Vagina (tissue), 2 donors: ENCODE results near the gene PTPRM. TPM values are rescaled to one million over a fixed set of nuclear protein-coding genes. Genes with fewer than 3 reads are reported as not detected.

Experiments used
- DNase-seq, 2 donors: peaks; one replicate each; pipeline ENCODE4 v3.0.0-alpha.2; 2017; ENCODE audit errors: extremely low spot score in 2 of 2
- H3K27ac ChIP-seq: fragments of 200-600 bp; sonication (generic); one replicate; pipeline ENCODE4 v1.5.1; 2019
- H3K27me3 ChIP-seq: fragments of 200-600 bp; sonication (generic); one replicate; pipeline ENCODE4 v1.5.1; 2019
- H3K36me3 ChIP-seq, 2 donors: fragments of 200-600 bp; sonication (generic); one replicate each; pipeline ENCODE4 v1.5.1; 2017 to 2019
- H3K4me1 ChIP-seq: fragments of 200-600 bp; sonication (generic); one replicate; pipeline ENCODE4 v1.5.1; 2019
- H3K4me3 ChIP-seq, 2 donors: fragments of 200-600 bp; sonication (generic); 1 replicate in 1 of 2; 2 replicates in 1 of 2; pipeline ENCODE4 v1.5.1; 2016 to 2019
- H3K9me3 ChIP-seq: fragments of 200-600 bp; sonication (generic); one replicate; pipeline ENCODE4 v1.5.1; 2019
- CTCF ChIP-seq, 3 experiments: fragments of 450-650 bp in 2 of 3; fragments of 200-600 bp in 1 of 3; sonication (generic) in 1 of 3; IDR thresholded peaks; one replicate each; pipeline ENCODE4 v1.5.1; 2017 to 2019; ENCODE audit warnings: antibody characterized with exemption in 3 of 3, mild to moderate bottlenecking in 2 of 3, moderate library complexity in 2 of 3
- POLR2A ChIP-seq, 2 donors: fragments of 450-650 bp; IDR thresholded peaks; one replicate each; pipeline ENCODE4 v1.6.1; 2017; ENCODE audit warnings: antibody characterized with exemption in 2 of 2, mild to moderate bottlenecking in 2 of 2, moderate library complexity in 2 of 2
- POLR2AphosphoS5 ChIP-seq, 2 donors: sonication (generic); formaldehyde crosslinking; IDR thresholded peaks; one replicate each; pipeline ENCODE4 v1.9.0; 2017; ENCODE audit warnings: antibody characterized with exemption in 2 of 2, mild to moderate bottlenecking in 2 of 2, low read depth in 1 of 2; ENCODE audit not compliant: insufficient read depth in 1 of 2
- intact Hi-C: fragments of 100-400 bp; cut with DNase I; formaldehyde crosslinking; loops from one replicate; pipeline ENCODE4 v1.15.1; 2023
- total RNA-seq: library from RNA; depleted of rRNA; stranded (reverse); fragments of >200 nt; gene quantifications from one replicate; pipeline ENCODE4 v1.2.3, GENCODE V29; 2016

PTPRM gene
- total RNA-seq, 1 donor from 2014 or later = 60.2 TPM

- intact Hi-C loops = no loop called here
- TF ChIP-seq POLR2A (IDR thresholded peaks at IDR 0.05) = no peak
- TF ChIP-seq POLR2AphosphoS5 (IDR thresholded peaks at IDR 0.05; ENCODE audit: insufficient read depth in 1 of 2, low read depth in 1 of 2) = no peak
- TF ChIP-seq CTCF (IDR thresholded peaks at IDR 0.05) = no peak
- Histone ChIP-seq H3K36me3 (no peaks in the 10 kb centered on the region), H3K27ac (no peak overlapping the region), H3K9me3 (no peaks in the 10 kb centered on the region), H3K4me3 (no peak overlapping the region), H3K27me3 (no peaks in the 10 kb centered on the region), H3K4me1 (peaks cover 7% of the 10 kb centered on the region)
- DNase-seq = no peak
Measured at GRCh38 chr18:8124232-8125146, 557.4 kb downstream of the PTPRM start.

- DNase-seq = no peak
- Histone ChIP-seq H3K27me3 (no peaks in the 10 kb centered on the region), H3K36me3 (no peaks in the 10 kb centered on the region), H3K4me3 (no peak overlapping the region), H3K9me3 (no peaks in the 10 kb centered on the region), H3K4me1 (peaks cover 2% of the 10 kb centered on the region), H3K27ac (no peak overlapping the region)
- intact Hi-C loops = no loop called here
- no peak for TF ChIP-seq POLR2AphosphoS5 (IDR thresholded peaks at IDR 0.05; ENCODE audit: insufficient read depth in 1 of 2, low read depth in 1 of 2)
- no peak for TF ChIP-seq POLR2A (IDR thresholded peaks at IDR 0.05)
- TF ChIP-seq CTCF (IDR thresholded peaks at IDR 0.05) = no peak
Measured at GRCh38 chr18:8130096-8130495, 563.0 kb downstream of the PTPRM start.

DNA sequence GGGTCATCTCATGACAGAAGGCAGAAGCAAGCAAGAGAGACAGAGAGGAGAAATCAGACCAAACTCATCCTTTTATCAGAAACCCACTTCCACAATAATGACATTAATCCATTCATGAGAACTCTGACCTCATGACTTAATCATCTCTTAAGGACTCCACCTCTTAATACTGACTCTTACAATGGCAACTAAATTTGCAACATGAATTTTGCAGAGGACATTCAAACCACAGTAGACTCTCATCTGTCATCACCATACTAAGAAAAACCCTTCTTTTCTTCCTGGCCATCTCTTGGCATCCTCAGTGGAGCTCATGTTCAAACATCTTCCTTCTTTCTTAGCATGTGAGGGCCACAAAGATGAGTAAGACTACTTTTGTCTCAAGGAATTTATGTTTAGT, 565.9 kb downstream of the PTPRM start:
- no peaks in the 10 kb centered on the region for H3K36me3 ChIP-seq
- intact Hi-C loops = no loop called here

GRCh38 chr18:8133888-8134287, 566.8 kb downstream of the PTPRM start:
- intact Hi-C loops = no loop called here
- Histone ChIP-seq H3K4me1 (no peaks in the 10 kb centered on the region), H3K27ac (no peak overlapping the region), H3K27me3 (no peaks in the 10 kb centered on the region), H3K36me3 (no peaks in the 10 kb centered on the region), H3K9me3 (no peaks in the 10 kb centered on the region), H3K4me3 (no peak overlapping the region)
- TF ChIP-seq POLR2AphosphoS5 (IDR thresholded peaks at IDR 0.05; ENCODE audit: insufficient read depth in 1 of 2, low read depth in 1 of 2) (no peak), CTCF (IDR thresholded peaks at IDR 0.05) (no peak), POLR2A (IDR thresholded peaks at IDR 0.05) (no peak)
- no peak for DNase-seq

More for the DNA sequence above, 565.9 kb downstream of the PTPRM start:
- Histone ChIP-seq H3K27me3 (no peaks in the 10 kb centered on the region), H3K4me3 (no peak overlapping the region), H3K9me3 (no peaks in the 10 kb centered on the region), H3K27ac (no peak overlapping the region), H3K4me1 (no peaks in the 10 kb centered on the region)
- TF ChIP-seq CTCF (IDR thresholded peaks at IDR 0.05) = no peak
- no peak for TF ChIP-seq POLR2A (IDR thresholded peaks at IDR 0.05)
- no peak for TF ChIP-seq POLR2AphosphoS5 (IDR thresholded peaks at IDR 0.05; ENCODE audit: insufficient read depth in 1 of 2, low read depth in 1 of 2)
- no peak for DNase-seq

GRCh38 chr18:8139127-8139527, 572.0 kb downstream of the PTPRM start:
- H3K36me3 ChIP-seq = no peaks in the 10 kb centered on the region
- no peak for TF ChIP-seq POLR2A (IDR thresholded peaks at IDR 0.05)
- TF ChIP-seq POLR2AphosphoS5 (IDR thresholded peaks at IDR 0.05; ENCODE audit: insufficient read depth in 1 of 2, low read depth in 1 of 2) = no peak
- no peak for TF ChIP-seq CTCF (IDR thresholded peaks at IDR 0.05)
- H3K27ac ChIP-seq = peak overlapping the region; percentile 71

More at GRCh38 chr18:8139127-8139527, 572.0 kb downstream of the PTPRM start:
- Histone ChIP-seq H3K9me3 (no peaks in the 10 kb centered on the region), H3K4me1 (peaks cover 13% of the 10 kb centered on the region), H3K4me3 (no peak overlapping the region), H3K27me3 (no peaks in the 10 kb centered on the region)
- no peak for DNase-seq
- intact Hi-C loops = no loop called here
